COLO668 (cell line): ENCODE measurements around the gene APIP.
"Not testable (repeated sequence)": the region's sequence is repeated elsewhere in the genome, so short reads cannot be mapped to it uniquely, and the experiment has no call there.

Experiments
- DNase-seq: peaks from one replicate; lab custom pipeline; 2025; ENCODE audit not compliant: unreplicated experiment; lab: John Stamatoyannopoulos, UW

Gene APIP

DNA sequence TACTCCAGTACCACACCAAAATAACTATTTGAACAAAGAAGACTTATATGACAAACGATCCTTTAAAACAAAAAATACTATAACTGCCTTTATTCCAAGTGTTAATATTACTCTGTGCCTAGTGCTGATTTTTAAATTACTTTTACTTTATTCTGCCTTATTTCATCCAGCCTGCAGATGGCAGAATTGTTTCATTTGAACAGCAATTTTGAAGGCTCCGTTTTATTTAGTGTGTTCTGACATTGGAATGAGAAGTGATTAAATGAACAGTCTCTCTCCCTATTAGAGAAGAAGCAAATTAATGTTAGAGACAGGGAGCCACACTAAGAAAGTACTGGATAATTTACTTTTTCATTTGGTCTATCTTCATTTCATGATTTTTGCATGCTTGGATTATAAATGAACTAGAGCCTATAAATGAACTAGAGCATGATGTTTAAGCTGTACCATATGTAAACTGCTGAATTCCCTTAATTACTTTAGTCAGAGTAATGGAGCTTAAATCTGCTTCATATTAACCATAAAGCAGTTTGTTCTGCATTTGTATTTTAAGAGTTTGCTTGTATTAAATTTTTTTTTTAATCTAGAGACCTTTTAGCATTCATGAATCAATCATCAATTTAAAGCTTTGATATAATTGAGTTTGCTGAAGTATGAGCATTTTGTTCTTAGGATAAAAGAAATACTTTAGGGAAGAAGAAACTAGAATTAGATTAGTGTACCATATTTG is 10.1 kb upstream of the APIP start:
- DNase-seq, result no peak

DNA sequence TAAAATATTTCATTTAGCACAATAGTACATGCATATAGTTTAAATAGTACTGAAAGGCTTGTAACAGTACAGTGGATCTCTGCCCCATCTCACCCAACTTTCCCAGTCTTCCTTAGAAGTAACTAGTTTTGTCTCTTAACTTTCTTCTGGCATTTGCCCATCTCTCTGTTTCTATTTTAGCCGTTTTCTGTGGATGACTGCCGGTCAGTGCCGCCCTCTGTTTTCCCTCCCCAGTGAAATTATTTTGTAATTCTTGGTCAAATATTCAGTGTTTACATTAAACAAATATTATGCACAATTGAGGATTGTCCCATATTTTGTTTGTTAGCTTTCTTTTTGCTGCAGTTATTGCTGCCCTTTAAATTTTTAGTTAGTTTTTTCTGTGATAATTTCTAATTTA is 8.5 kb upstream of the APIP start:
- no peak for DNase-seq

DNA sequence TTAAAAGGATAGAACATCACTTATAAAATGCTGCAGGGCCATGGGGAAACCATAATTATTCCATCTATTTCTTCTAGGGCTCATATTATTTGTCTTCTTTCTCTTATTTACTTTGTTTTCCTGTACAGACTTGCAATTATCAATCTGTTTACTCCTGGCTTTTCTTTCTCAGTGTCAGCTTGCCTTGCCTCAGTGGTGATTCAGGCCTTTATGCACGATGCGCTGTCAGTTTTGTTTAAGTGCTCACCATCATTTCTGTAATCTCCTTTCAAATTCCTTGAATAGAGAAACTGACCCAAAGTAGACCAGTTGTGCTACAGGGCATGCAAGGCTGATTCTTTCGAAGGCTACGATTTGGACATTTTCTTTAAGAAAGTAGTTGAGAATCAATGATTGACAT is 5.0 kb upstream of the APIP start:
- DNase-seq, result no peak

DNA sequence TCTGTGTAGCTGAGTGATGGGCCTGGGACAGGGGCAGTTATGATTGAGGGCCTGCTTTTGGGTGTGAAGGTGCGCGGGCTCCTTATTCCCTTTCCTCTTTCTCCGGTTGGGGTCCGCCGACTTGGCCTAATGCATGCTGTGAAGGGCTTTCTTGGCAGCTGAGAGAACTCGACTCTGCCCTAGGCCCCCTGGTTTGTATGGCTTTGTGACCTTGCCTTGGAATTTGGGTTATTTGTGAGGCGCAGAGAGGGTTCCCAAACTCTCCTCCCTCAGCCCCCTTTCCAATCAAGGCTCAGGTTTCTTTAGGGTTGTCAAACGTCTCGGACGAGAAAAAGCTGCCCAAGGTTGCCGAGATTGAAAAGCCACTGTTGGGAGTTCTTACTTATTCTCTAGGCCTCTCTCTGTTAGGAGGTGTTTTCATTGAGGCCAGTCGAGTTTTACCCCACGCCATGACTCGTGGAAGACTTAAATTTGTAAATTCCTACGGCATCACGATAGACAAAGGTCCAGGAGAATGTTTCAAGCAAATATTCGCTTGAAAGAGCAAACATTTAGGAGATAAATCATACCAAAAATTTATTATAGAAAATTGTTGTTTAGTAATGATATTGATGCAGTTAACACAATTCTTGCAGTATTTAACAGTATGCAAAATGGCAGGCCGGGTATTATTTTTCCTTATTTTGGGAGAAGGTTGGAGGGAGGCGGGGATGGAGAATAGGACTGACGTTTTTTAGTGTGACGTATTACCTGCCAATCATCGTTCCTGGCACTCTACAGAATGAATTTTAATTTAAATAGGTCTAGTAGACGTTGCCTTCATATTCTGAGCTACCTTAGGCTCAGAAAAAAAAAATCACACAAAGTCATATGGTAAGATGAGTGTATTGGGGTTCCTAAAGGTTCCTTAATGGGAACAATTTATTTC is 928 bp upstream of the APIP start:
- no peak for DNase-seq

DNA sequence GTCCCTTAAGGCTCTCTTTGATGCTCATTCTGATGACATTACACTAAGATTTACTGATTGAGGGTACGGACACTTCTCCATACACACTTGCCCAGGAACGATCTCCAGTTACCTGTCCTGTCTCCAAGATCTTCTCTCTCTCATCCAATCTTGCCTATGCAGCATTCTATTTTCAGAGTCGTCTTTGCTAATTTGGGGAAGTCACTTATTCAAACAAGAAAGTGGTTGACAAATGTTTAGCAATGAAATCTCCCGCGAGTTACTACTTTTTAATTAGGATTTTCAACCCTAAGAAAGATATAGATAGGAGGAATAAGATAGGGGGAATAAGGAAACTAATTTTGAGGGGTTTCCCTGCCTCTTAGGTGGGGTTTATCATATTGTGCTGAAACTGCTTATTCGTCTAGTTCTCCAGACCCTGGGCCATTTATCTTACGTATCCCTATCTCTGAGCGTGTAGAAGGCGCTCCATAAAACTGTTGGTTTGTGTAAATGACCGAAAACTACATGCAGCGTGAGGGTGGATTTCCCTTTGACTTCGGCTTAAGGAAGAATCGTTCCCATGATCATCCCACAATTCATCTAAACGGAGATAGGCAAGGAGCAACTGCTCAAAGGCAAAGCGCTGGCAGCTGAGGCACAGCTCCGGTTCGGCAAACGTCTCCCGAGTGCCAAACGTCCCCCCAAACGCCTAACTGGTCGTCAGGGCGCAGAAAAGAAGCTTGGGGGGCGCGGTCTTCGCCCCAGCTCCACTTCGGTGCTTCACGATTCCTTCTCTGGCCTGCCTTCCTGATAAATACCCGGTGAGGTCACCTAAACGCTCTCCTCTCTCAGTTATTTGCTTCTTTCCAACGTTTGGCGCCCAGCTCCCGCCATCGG is 804 bp downstream of the APIP start:
- DNase-seq, result no peak

DNA sequence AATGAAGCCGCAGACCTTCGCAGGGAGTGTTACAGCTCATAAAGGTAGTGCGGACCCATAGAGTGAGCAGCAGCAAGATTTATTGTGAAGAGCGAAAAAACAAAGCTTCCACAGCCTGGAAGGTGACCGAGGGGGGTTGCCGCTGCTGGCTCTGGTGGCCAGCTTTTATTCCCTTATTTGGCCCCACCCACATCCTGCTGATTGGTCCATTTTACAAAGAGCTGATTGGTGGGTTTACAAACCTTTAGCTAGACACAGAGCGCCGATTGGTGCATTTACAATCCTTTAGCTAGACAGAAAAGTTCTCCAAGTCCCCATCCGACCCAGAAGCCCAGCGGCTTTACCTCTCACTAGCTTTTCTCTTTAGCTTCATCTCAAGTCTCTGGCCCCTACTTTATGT is 2.6 kb downstream of the APIP start:
- DNase-seq, result not testable (repeated sequence)

DNA sequence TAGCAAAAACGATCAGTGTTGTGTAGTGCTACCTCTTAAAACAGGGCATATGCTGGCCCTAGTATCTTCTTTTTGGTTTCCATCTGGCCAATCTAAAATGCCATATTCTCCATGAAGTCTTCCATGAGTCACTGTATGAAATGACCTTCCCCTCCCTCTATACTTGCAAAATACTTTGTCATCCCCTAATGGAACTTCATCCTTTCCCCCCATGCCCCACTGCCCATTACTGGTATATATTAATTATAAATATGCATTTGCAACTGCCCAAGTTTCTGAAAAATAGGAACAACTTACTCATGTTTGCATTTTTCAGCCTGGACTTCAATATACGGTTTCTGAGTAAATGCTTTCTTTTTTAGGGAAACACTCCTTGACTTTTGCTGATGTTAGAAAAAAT is 4.5 kb downstream of the APIP start:
- no peak for DNase-seq

DNA sequence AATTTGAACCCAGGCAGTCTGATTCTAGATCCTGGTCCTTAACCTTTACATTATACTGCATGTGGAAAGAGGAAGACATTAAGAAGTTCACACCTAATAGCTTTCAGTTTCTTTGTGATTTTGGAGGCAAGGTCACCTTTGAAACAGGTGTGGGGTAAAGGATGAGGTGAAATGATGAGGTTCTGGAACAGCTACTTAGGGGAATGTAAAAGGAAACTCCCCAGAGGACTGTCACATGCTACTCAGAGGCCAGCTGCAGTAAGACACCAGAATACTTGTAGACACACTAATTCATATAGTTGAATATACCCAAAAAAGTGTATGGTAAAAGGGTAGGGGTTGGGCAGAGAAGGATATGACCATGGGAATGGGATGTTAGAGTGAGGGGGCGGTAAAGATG is 5.4 kb downstream of the APIP start:
- DNase-seq, result no peak

DNA sequence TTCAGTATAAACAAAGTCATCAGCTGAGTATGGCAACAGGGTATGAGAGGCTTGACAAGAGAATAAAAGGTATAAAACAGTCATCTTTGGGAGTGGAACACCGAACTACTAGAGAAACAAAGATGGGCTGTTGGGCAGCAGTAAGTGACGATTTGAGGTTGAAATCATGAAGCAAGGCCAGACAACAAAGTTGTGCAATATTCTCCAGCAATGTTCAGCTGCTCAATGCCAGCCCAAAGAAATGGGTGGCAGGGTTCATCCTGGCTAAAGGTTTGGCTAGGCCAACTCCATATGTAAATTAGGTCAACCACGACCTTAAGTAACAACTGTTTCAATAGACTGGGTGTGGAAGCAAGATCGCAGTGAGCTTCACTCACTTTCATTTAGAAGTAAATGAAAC is 6.2 kb downstream of the APIP start:
- no peak for DNase-seq

DNA sequence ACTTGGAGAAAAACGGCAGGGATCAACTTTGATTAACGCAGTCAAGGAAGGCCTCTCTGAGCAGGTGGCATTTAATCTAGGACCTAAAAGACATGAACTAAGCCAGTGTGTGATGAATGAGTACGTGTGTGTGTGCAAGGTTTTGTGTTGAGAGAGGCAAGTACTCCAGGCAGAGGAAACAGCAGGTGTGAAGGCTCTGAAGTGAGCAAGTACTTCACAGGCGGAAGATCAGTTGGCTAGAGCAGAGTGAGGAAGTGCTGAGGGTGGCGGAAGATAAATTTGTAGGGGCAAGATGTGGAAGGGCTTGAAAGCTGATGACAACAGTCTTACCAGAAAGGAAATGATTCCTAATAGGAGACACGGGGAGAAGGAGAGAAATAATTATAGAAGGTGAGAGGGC is 6.8 kb downstream of the APIP start:
- DNase-seq, result no peak

DNA sequence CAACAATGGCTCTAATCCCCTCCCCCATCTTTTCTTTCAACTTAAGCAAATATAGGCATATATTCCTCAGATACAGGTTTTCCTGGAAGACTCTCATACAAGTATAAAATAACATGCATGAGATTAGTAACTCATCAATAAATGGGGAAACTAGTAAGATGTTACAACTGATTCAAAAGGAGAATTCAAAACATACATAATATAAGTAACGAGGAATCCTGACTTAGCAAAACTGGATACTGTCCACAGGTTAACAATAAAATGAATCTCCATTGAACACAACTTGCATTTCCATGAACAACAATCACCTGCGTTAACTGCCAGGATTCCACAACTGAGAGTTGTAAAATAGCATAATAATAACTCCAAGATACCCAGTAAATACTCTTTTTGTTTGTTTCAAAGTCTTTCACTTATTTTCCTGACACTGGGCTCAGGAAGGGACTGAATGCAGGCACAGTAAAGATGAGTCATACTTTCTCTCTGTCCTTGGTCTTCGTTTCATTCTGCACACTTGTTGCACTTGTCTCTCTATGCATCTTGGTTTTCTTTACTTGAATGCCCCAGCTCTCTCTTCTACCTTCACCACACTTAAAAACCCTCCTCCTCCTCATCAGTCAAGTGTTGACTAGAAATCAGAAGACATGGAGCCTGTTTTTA is 8.1 kb downstream of the APIP start:
- no peak for DNase-seq

DNA sequence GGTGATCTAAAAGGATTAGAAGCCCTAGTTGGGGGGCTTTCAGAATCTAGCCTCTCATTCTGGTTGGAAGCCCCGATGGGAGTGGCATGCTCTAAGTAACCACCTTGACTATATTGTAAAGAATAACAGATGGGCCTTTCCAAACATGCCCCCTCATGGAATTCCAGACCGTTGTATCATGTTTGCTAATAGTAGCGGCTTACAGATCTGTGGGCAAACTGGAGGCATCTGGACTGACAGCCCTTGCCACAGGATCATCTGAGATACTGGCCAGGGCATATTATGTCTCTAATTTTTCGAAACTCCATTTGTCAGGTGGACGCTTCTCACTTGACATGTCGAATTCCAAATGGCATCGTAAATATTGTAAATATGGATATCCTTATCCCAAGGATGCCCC is 10.5 kb downstream of the APIP start:
- no peak for DNase-seq

DNA sequence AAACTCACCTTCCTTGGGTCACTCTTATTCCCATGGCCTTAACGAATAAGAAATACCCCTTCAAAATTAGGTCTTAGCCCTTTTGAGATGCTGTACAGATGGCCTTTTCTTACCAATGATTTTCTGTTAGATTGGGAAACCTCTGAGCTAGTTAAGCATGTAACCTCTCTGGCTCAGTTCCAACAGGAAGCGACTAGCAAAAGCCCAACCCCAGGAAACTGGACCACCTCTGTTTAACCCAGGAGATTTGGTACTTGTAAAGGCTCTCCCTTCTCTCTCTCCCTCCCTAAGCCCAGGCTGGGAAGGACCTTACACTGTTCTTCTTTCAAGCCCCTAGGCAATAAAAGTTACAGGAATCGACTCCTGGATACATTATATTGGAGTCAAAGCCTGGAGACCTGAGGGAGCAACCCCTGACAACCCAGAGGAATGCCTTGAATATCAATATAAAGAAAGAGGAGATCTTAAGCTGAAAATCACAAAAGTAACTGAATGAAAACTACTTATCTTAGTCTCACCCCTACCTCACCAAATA is 11.7 kb downstream of the APIP start:
- DNase-seq, result peak; percentile 18

DNA sequence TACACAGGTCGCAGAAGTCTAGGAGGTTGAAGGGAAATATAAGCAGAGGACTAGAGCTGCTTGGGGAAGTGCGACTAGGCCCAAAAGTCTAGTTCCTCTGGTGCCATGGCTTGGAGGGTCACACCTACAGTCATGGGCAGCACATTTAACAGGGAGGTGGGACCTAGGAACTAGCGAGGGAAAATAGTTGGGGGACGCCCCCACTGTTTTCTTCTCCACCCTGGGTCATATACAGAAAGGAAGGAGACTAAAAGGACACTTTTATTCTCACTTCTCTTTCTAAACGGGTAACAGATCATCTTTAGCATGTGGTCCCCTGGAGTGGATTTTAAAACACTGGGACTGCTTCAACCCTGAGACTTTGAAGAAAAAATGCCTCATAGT is 16.6 kb downstream of the APIP start:
- peak; percentile 5 for DNase-seq

DNA sequence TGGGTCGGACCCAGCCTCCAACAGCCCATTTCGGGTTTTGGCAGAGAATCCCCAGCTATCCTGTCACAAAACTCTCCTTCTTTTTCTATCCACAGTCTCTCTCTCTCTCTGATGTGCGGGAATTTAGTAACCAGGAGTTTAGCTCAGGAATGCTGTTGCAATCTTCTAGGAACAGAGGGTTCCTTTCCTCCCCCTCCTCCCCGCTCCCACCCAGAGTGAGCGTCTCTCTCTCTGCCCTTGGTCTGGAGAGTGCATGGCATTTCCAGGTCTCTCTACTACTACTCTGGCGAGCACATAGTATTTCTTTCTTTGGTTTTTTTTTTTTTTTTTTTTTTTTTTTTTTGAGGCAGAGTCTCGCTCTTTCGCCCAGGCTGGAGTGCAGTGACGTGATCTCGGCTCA is 17.7 kb downstream of the APIP start:
- no peak for DNase-seq

DNA sequence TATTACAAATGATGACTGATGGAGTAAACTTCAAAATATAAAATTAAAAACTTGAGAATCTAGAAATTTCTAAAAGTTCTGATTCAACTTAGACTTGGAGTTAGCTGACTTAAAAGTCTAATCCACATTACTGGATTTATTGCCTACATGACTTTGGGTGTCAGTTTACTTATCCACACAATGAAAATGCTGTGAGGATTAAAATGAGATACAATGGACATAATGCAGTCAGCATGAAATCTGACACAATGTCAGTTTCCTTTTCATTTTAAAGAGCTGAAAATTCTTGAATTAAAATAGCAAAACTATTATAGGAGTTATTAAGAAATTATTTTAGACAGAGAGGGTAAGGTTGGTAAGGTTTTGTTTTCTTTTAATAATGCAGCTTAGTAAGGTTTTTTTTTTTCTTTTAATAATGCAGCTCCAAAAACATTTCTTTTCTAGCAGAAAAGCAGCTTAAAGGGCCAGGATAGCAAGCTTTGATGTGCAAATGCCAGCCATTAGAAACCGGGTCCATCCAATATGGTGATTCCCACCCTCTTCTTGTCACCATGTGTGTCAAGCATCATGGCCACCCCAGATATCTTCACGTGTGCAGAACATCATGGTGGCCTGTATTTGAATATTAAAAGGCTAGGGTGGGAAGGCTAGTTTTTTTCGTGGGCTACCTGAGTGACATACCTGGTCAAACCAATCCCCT is 18.9 kb downstream of the APIP start:
- DNase-seq, result no peak

DNA sequence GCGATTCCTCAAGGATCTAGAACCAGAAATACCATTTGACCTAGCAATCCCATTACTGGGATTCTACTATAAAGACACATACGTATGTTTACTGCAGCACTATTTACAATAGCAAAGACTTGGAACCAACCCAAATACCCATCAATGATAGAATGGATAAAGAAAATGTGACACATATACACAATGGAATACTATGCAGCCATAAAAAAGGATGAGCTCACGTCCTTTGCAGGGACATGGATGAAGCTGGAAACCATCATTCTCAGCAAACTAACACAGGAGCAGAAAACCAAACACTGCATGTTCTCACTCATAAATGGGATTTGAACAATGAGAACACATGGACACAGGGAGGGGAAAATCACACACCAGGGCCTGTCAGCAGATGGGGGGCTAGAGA is 20.0 kb downstream of the APIP start:
- not testable (repeated sequence) for DNase-seq

DNA sequence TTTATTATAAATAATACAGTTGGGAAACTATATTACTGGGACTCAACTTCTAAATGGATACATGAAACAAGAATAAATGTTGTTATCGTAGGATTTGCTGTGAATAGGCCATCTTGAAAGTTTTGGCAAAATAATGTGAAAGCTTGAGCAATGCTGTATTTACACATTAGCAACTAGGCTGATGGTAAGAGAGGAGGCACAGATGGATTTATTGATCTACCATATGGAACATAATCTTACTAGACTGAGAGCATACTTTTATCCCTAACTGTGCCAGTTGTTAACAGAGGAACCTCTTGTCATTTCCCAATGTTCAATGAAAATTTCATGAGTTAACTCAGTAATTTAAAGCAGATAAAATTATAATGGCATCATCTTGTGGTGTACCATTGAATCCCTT is 22.8 kb downstream of the APIP start:
- no peak for DNase-seq

DNA sequence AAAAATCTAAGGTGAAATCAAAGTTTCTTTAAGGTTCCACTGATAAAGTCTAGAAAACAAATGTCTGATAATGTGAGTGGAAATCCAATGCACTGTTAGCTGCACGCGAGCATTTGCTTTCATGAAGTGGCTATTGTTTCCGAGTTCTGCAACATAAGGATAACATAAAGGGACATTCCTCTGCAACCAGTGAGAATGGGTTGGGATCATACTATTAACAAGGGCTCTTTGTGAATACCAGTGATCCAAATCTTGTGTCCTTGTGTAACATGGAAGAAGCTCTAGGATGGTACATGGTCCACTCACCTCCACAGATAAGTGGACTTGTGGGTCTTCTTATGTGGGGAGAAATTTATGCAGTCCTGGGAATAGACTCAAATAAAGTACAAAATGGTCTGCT is 24.6 kb downstream of the APIP start:
- DNase-seq, result no peak

DNA sequence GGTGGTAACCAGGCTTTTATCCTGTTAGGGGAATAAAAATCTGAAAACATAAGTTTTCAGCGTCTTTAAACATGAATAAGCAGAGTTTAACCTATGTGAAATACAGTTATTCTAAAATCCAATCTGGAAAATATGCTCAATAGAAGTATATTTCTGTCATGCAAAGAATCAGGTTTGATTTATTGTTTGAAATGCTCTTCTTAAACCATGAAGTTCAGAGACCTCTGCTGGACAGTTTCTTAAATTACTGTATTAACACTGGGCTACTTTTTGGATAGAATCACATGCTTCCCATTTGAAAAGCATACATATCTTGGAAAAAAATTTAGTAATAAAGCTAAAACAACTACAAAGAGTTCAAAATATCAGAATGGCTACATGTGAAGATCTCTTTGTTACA is 25.4 kb downstream of the APIP start:
- DNase-seq, result no peak
